HG02885 (cell line): Measurements from ENCODE around the gene ITCH.
A peak's percentile ranks its signal among the peaks of the same experiment; 100 is the strongest.

Experiments used
- ATAC-seq: cut with Tn5 transposase; IDR thresholded peaks from one replicate; pipeline ENCODE4 v1.9.1; 2021; ENCODE audit warnings: mild to moderate bottlenecking; ENCODE audit not compliant: unreplicated experiment, poor library complexity

Gene ITCH

DNA sequence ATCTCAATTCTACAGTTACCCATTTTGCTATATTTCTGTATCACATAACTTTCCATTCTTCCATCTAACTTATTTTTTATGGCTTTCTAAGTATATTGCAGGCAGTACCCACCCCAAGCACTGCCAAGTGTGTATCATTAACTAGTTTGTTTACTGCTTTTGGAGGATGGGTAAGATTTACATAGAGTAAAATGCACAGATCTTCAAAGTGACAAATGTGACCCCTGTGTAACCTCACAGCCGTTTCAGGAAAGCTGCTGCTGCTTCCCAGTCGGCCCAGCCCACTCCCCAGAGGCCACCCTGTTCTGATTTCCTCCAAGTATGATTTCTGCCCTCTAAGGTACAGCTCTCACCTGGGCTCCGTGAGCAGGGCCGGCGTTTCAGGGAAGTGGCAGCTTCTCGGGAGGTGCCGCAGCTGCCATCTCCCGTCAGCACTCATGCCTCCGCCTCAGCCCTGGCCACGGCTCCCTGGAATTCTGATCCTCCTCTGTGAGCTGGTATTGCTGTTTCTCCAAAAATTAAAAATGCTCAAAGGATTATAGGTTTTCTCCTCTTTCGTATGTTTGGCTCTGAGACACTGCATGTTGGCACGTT is 180.5 kb downstream of the ITCH start:
- ATAC-seq: no peak

GRCh38 chr20:34544109-34544796 is 181.2 kb downstream of the ITCH start:
- ATAC-seq: no peak

- no peak for ATAC-seq
Measured at GRCh38 chr20:34546751-34547181, 183.7 kb downstream of the ITCH start.

DNA sequence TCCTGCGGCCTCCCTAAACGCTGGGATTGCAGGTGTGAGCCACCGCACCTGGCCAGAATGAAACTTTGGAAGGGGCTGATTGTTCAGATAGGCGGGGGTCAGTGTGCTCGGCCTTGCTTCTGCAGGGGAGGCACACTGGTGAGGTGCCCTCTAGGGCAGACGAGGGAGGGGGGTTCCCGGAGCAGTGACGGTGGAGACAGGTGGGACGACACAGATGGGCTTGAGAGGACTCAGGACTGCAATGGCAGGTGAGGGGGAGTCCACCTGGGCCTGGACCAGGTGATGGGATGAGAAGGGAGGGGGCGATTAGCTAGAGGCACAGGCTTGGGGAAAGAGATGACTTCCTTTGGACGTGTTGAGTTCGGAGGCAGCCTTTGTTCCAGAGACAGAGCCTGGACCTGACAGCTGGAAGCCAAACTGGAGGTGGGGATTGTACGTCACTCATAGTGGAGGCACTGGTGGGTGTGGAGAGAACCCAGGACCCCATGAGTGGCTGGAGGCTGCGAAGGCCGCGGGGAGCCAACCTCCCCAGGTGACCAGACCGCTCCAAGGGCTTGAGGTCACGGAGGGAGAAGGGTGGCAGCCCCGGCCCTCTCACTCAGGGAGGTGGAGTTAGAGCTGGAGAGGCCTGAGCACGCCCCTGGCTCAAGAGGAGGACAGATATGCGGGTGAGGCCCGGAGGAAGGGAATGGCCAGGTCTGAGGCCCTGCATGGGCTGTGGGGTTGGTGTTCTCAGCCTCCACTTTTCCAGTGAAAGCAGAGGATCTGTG is 185.0 kb downstream of the ITCH start:
- ATAC-seq: no peak

DNA sequence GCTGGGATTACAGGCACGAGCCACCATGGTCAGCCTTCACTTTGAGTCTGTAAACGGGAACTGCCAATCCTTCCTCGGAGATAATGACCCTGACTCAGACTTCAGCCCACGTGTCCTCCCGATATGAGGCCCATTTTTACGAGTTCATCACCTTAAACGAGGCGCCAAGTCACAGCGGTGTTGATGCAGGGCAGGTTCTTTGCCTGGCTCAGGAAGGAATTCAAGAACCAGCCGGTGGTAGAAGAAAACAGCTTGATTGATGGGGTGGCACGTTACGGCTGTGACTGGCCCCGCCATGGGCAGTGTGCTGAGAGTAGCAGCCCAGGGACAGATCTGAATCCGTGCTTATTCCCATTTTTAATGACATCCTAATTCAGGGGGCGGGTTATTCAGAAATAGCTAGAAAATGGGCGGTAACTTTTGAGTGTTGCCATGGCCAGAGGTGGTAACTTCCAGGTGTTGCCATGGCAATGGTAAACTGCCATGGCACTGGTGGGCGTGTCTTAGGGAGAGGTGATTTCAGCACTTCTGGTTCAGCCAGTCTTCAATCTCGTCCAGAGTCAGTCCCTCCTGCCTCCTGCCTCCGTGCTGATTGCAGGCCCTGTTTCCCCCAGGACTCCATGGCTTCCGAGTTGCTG is 186.3 kb downstream of the ITCH start:
- ATAC-seq: no peak

DNA sequence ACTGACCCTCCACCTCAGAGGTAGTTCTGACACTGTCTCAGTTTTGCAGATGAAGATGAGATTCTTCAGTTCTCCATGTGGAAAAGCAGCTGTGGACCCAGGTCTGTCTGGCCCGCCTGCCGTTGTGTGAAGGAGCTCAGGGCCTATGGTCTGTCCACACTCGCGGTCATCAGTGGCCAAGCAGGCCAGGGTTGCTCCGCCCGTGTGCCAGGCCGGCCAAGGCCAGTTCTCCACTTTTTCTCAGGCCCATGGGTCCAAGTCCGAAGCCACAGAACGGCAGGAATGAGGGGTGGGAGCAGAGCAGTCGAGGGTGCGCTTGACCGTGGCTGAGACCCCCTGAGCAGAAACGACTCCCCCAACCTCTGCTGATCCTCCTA is 186.8 kb downstream of the ITCH start:
- no peak for ATAC-seq

- ATAC-seq: no peak
Measured at GRCh38 chr20:34552569-34552968, 189.5 kb downstream of the ITCH start.

DNA sequence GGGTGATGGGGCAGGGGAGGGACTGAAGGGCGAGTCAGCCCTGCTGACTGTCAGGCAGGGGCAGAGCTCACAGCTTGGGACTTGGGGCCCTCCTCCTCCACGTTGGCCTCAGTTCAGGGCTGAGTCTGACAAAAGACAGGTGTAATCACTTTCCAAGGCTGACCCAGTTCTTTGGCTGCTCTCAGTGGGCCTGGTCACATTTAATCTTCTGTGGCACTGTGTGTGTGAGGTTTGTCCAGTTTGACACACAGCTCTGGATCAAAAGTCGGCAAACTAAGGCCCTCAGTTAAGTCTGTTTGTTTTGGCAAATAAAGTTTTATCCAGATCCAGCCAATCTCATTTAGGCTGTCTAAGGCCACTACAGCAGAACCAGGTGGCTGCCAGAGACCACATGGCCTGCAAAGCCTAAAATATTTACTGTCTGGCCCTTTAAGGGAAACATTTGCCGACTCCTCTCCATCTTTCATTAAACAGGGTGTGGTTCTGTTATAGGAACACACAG is 190.3 kb downstream of the ITCH start:
- no peak for ATAC-seq

GRCh38 chr20:34557936-34558319 is 194.9 kb downstream of the ITCH start:
- ATAC-seq: no peak

DNA sequence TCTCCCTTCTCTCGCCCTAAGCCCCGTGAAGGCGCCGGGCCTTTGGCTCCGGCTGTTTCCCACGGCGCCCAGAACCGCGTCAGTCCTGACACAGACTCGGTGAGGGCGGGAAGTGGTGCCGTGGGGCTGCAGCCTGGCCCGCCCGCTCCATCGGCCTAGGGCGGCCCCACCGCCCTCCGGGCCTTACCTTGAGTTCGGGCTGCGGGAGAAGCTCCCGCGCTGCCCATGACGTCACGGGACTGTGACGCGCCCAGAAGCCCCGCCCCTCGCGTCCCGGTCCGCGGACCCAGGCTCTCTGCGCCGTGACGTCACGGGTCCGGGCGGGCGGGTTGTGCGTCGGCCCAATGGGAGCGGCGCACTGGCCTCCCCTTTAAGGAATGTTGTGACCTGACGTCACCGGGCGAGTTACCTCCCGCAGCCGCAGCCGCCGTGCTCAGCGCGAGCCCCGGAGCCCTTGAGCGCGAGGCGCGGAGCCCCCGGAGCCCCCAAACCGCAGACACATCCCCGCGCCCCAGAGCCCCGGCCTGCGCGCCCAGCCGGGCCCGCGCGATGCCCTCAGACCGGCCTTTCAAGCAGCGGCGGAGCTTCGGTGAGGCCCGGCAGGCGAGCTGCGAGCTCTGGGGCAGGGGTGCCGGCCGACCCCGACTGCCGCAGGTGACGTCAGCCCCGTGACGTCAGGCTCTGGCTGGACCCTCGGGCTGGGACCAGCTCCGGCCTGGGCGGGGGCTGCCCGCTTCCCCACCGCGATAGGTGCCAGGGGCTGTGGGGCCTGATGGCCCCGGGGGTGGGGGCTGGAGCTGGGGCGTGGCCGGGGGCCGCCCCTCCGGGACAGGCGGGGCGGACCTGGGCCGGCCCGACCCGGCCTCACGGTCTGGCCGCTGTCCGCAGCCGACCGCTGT is 195.5 kb downstream of the ITCH start, which contains the start of gene MAP1LC3A:
Gene MAP1LC3A (plus strand): TSS at position 399 of the 899 bp plus-strand sequence. CDS start 151 bp downstream, at position 550.
- peak; percentile 87 for ATAC-seq

DNA sequence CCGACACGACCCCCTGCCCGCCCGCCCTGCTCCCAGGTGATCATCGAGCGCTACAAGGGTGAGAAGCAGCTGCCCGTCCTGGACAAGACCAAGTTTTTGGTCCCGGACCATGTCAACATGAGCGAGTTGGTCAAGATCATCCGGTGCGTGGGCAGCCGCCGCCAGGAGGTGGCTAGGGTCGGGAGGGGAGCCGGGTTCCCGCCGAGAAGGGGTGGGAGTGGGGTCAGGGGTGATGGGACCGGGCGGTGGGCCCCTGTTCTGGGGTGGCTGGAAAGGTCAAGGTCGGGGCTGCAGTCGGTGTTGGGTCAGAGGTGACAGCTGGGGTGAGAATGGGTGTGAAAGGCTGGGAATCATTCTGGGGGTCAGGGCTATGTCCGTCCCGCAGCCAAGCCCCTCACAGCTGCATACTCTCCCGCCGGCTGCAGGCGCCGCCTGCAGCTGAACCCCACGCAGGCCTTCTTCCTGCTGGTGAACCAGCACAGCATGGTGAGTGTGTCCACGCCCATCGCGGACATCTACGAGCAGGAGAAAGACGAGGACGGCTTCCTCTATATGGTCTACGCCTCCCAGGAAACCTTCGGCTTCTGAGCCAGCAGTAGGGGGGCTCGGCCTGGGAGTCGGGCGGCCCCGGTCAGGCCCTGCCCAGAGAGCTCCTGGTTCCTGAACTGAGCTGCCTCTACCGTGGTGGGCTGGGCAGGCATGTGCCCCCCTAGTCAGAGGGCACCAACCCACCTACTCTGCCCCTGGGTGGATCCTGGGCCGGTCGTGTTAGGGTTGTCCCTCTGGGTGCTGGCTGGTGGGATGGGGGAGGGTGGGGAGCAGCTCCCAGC is 196.5 kb downstream of the ITCH start:
- ATAC-seq: no peak

GRCh38 chr20:34560141-34560523 is 197.1 kb downstream of the ITCH start:
- ATAC-seq: no peak

- no peak for ATAC-seq
Measured at GRCh38 chr20:34560614-34561013, 197.5 kb downstream of the ITCH start.
